T-helper 2 cell treated with Interferon-gamma antibody and Interleukin-4, amounts not matched to agents 100 ng/mL and 5 ng/mL, for 36 hours (primary cell): ENCODE measurements around the gene GPER1. TPM values are rescaled to one million over a fixed set of nuclear protein-coding genes. Genes with fewer than 3 reads are reported as not detected.
"Not testable (repeated sequence)": the region's sequence is repeated elsewhere in the genome, so short reads cannot be mapped to it uniquely, and the experiment has no call there.

ENCODE experiments used
- intact Hi-C: fragments of 100-400 bp; cut with micrococcal nuclease; formaldehyde crosslinking; loops from one replicate; pipeline ENCODE4 v1.15.1; 2023
- total RNA-seq: library from RNA; stranded (reverse); gene quantifications from 2 replicates; pipeline ENCODE4 v1.2.3, GENCODE V29; 2022

GPER1 gene
- total RNA-seq, 1 donor from 2014 or later = 0.25 TPM

DNA sequence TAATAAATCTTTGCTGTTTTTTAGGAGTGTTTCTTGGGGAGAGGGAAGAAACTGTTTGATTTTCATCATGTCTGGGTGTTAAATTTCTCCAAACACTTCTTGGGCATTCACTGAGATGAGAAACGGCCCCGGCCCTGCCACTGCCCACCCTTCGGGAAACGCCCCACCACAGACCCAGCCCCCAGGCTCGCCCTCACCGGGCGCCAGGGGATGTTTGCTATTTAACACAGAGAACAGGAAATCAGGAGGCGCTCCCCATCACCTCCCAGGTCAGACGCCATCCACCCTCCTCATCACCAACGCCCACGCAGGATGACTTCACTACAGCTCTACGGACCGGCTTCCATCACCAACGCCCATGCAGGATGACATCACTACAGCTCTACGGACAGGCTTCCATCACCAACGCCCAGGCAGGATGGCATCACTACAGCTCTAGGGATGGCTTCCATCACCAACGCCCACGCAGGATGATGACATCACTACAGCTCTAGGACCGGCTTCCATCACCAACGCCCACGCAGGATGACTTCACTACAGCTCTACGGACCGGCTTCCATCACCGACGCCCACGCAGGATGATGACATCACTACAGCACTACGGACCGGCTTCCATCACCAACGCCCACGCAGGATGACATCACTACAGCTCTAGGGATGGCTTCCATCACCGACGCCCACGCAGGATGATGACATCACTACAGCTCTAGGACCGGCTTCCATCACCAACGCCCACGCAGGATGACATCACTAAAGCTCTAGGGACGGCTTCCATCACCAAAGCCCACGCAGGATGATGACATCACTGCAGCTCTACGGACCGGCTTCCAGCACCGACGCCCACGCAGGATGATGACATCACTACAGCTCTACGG lies 27.5 kb downstream of the GPER1 start:
- intact Hi-C loops = not testable (repeated sequence)

GRCh38 chr7:1116383-1117008 lies 28.6 kb downstream of the GPER1 start:
- intact Hi-C loops = not testable (repeated sequence)

GRCh38 chr7:1117321-1117928 lies 29.5 kb downstream of the GPER1 start:
- intact Hi-C loops = no loop called here

GRCh38 chr7:1119201-1119600 lies 31.3 kb downstream of the GPER1 start:
- intact Hi-C loops = no loop called here

- intact Hi-C loops = no loop called here
Observed at GRCh38 chr7:1120791-1121190, 32.9 kb downstream of the GPER1 start.

DNA sequence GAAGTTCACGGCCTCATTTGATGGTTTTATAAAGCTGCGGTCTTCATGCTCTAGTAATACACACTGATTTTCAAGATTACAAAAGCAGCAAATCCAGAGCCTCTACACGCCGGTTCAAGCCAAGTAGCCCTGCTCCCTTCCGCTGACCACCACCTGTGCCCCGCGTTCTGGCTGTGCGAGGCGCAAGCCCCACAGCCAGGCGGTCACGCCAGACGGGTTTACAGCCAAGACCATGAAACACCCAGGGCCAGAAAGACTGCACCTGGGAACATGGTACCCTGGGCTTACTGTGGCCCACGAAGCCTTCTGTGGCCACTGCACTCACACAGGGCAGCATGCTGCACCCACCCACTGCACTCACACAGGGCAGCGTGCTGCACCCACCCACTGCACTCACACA lies 33.6 kb downstream of the GPER1 start:
- intact Hi-C loops = no loop called here

- intact Hi-C loops = no loop called here
Observed at GRCh38 chr7:1121886-1122831, 34.2 kb downstream of the GPER1 start.

DNA sequence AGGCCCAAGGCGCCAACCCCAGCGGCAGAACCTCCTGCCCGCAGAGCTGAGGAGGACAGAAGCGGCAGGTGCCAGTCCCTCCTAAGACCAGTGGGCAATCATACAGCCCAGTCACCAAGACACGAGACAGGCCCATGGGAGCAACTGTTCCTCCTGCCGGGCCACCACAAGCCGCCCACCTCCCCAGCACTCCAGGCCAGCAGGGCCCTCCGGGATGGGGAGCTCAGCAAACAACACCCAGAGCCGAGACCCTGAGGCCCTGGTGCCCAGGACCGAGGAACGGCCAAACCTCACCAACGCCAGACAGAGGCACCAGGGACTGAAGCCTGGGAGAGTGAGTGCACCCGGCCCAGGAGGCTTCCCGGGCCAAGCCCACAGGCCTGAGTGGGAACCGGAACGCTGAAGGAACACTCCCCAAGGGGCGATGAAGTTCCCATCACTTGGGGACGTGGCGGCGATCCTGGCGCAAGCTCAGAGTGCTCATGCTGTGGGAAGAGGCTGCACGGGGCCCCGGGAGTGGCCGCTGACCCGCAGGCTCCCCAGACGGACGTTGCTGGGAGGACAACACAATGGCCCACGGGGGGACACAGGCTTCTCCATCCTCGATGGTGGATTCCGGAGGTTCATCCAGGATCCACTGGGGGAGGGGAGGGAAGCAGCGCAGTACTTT lies 35.1 kb downstream of the GPER1 start:
- intact Hi-C loops = no loop called here

- intact Hi-C loops = no loop called here
Observed at GRCh38 chr7:1123715-1124114, 35.8 kb downstream of the GPER1 start.

GRCh38 chr7:1124164-1124563 lies 36.3 kb downstream of the GPER1 start:
- intact Hi-C loops = no loop called here

DNA sequence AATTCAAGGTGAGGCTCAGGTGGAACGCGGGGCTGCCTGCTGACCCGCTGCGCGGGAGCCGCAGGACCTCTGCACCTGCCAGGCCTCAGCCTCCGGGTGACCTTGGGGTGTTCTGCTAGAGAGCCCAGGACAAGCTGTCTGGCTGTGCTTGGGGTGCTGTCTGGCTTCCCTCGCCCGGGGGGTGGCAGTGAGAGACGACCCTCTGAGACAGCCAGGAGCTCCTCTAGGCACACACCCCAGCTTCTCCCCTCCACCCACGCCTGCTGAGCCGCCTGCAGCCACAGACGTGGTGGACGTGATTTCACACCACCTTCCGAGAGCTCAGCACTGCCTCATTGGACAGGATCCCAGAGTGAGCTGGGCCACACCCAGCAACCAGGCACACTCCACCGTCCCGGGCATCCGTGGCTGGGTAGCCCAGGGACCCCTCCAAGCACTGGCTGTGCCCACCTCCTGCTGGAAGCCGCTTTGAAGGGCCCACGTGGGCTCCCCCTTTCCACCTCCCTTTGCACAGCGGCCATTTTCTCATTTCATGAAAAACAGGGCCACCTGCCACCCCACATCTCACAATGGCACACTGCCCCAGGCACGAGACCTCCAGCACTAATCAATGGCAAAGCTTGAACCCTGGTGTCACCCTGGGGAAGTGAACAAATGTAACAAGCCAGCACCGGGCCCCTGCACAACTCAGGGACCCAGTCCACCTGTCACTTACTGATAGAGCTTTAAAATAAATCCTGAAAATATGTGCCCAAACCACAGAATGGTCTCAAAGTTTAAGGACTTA lies 37.1 kb downstream of the GPER1 start:
- intact Hi-C loops = no loop called here

DNA sequence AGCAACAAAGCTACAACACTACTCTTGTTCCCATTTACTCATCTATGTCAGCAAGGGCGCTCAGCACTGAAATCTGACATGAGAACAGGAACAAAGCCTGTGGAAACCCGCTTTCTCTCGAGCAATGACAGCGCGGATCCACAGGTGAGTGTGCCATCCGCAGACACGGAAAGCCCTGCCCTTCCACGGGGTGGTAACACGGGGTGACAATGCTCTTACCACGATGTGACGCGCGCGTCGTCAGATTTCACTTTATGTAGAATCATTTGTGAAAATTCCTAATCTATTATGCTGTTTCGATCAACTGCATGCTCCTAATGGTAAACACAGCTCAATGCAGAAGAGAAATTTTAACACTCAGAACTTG lies 37.7 kb downstream of the GPER1 start:
- intact Hi-C loops = no loop called here

- intact Hi-C loops = no loop called here
Observed at GRCh38 chr7:1127001-1127400, 39.1 kb downstream of the GPER1 start.

- intact Hi-C loops = no loop called here
Observed at GRCh38 chr7:1129431-1129830, 41.5 kb downstream of the GPER1 start.

DNA sequence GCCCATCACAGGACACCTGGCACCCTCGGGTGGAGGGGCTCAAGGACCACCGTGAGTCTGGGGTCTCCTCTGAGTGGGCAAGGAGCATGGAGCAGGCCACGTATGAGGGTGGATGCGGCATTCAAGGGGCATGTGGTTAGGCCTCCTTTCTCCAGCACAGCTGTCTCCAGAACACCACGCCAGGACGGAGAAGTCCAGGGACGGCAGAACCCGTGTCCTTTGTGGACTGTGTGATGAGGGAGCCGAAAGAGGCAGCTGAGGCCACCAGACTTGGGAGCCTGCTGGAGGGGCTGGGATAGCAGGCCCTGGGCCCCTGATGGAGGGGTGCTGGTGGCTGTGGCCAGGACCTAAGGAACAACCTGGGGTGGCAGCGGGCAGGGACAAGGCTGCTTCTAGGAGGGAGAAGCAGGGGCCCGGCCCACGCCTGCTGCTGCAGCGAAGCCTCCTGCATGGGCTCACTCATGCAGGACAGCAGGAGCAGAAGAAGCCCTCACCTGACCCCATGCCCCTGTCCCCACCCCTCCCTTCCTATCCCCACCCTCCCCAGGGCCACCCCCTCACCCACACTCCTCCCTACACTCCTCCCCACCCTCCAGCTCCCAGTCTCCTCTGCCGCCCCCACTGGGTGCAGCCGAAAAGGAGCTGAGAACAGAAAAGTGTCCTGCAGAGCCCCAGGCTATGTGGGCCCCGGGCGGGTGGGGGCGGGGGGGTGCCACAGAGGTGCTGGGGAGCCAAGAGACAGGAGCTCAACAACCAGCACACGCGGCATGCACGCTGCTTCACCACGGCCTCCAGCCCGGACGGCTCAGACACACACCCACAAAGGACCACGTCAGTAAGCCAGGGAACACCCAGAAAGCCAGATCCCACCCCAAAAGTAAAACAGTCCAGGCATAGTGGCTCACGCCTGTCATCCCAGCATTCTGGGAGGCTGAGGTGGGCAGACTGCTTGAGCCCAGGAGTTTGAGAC lies 42.4 kb downstream of the GPER1 start:
- intact Hi-C loops = loop anchor here (10.0 kb wide), 1 partner anchor 256 kb away; the partner anchor contains the start of gene GET4

- intact Hi-C loops = loop anchor here (10.0 kb wide), 1 partner anchor 257 kb away; the partner anchor contains the start of gene GET4
Observed at GRCh38 chr7:1131471-1132265, 43.8 kb downstream of the GPER1 start.

GRCh38 chr7:1134951-1135350 lies 47.0 kb downstream of the GPER1 start:
- intact Hi-C loops = loop anchor here (5.0 to 10.0 kb wide), 3 partner anchors 48 to 260 kb away; partner anchors contain the start of genes GET4, GPER1 and GPR146
